Keratinocyte (primary cell): ENCODE measurements around the gene DPH1. TPM values are rescaled to one million over a fixed set of nuclear protein-coding genes. Genes with fewer than 3 reads are reported as not detected.

Experiments used
- DNase-seq: peaks from one replicate; pipeline ENCODE4 v3.0.0-alpha.2; 2011; ENCODE audit warnings: low read depth, missing footprints, low spot score
- FAIRE-seq: peaks from 2 replicates; lab custom pipeline; 2011; peaks lifted over from hg19 to GRCh38; lab: Jason Lieb, UNC
- H2AFZ ChIP-seq: 2 replicates; pipeline ENCODE4 v1.6.0; 2012; ENCODE audit warnings: low read length, control low read depth, inconsistent platforms; ENCODE audit not compliant: control insufficient read depth
- H3K27ac ChIP-seq: 2 replicates; pipeline ENCODE4 v1.5.1; 2011; ENCODE audit warnings: low read length; ENCODE audit not compliant: control insufficient read depth, insufficient read depth
- H3K27me3 ChIP-seq: 3 replicates; pipeline ENCODE4 v1.6.0; 2011; ENCODE audit warnings: low read length; ENCODE audit not compliant: control insufficient read depth, insufficient read depth; ENCODE audit errors: extremely low read depth
- H3K36me3 ChIP-seq, 2 experiments: 2 replicates in 1 of 2; 3 replicates in 1 of 2; pipeline ENCODE4 v1.5.1; 2011; ENCODE audit warnings: low read length in 2 of 2, mild to moderate bottlenecking in 1 of 2; ENCODE audit not compliant: control insufficient read depth in 2 of 2, insufficient read depth in 2 of 2; ENCODE audit errors: extremely low read depth in 1 of 2
- H3K4me1 ChIP-seq: 3 replicates; pipeline ENCODE4 v1.5.1; 2011; ENCODE audit warnings: low read length; ENCODE audit not compliant: control insufficient read depth, insufficient read depth; ENCODE audit errors: extremely low read depth
- H3K4me2 ChIP-seq: 3 replicates; pipeline ENCODE4 v1.6.0; 2011; ENCODE audit warnings: low read depth, low read length; ENCODE audit not compliant: control insufficient read depth, insufficient read depth; ENCODE audit errors: extremely low read depth
- H3K4me3 ChIP-seq, 3 experiments: fragments of 200-600 bp in 1 of 3; sonication (generic) in 1 of 3; 2 replicates in 2 of 3; 3 replicates in 1 of 3; pipeline ENCODE4 v1.5.1; 2011 to 2016; ENCODE audit warnings: low read length in 3 of 3, mild to moderate bottlenecking in 3 of 3, control low read depth in 2 of 3, inconsistent platforms in 1 of 3, low read depth in 1 of 3, mixed read lengths in 1 of 3, mixed run types in 1 of 3, moderate library complexity in 1 of 3; ENCODE audit not compliant: control insufficient read depth in 2 of 3, insufficient read depth in 2 of 3; ENCODE audit errors: extremely low read depth in 1 of 3
- H3K79me2 ChIP-seq: 2 replicates; pipeline ENCODE4 v1.6.0; 2012; ENCODE audit warnings: low read length; ENCODE audit not compliant: control insufficient read depth, insufficient read depth
- H3K9ac ChIP-seq: 3 replicates; pipeline ENCODE4 v1.6.0; 2011; ENCODE audit warnings: low read length; ENCODE audit not compliant: control insufficient read depth, insufficient read depth; ENCODE audit errors: extremely low read depth
- H3K9me1 ChIP-seq: 3 replicates; pipeline ENCODE4 v1.6.0; 2011; ENCODE audit warnings: low read length; ENCODE audit not compliant: control insufficient read depth, insufficient read depth; ENCODE audit errors: extremely low read depth
- H3K9me3 ChIP-seq: 2 replicates; pipeline ENCODE4 v1.5.1; 2012; ENCODE audit warnings: low read depth, low read length; ENCODE audit not compliant: control insufficient read depth
- H4K20me1 ChIP-seq: 3 replicates; pipeline ENCODE4 v1.6.0; 2011; ENCODE audit warnings: low read length; ENCODE audit not compliant: control insufficient read depth, insufficient read depth; ENCODE audit errors: extremely low read depth
- EZH2 ChIP-seq: IDR thresholded peaks from one replicate; pipeline ENCODE4 v1.6.1; 2012; ENCODE audit warnings: inconsistent platforms, mild to moderate bottlenecking, low read length, moderate library complexity
- dilution Hi-C: fragments of 300-500 bp; cut with MboI; formaldehyde crosslinking; loops from one replicate; pipeline ENCODE4 v1.7.0; 2020; ENCODE audit warnings: low sequenced_read_pairs; ENCODE audit not compliant: extremely low pct_ligation_motif_present
- polyA plus RNA-seq, 5 experiments: library from polyadenylated mRNA; depleted of rRNA in 3 of 5; stranded (reverse) in 3 of 5; stranded (forward) in 1 of 5; unstranded in 1 of 5; fragments of >200 nt; gene quantifications; 1 replicate in 1 of 5; 2 replicates in 3 of 5; 3 replicates in 1 of 5; pipeline versions ENCODE4 v1.2.1 to v1.2.3, GENCODE V29; 2011 to 2012; ENCODE audit warnings: missing spikeins in 2 of 5, low read depth in 1 of 5, low replicate concordance in 1 of 5
- TF ChIP-seq, protein P1 (sequence below), 3 experiments: IDR thresholded peaks in 1 of 3; conservative IDR thresholded peaks in 1 of 3; optimal IDR thresholded peaks in 1 of 3; 2 replicates in 2 of 3; 3 replicates in 1 of 3; pipeline versions ENCODE3 to v1.5.1; 2011; ENCODE audit warnings: low read length in 3 of 3, mild to moderate bottlenecking in 3 of 3, moderate library complexity in 2 of 3, control low read depth in 1 of 3, inconsistent platforms in 1 of 3; ENCODE audit not compliant: insufficient read depth in 2 of 3; ENCODE audit errors: extremely low read depth in 1 of 3

Gene DPH1
- polyA plus RNA-seq, 1 donor (not counting 4 experiments of a cell fraction or from before 2014, with no cell fraction given), result 18.9 TPM

- dilution Hi-C loops, result no loop called here
- Histone ChIP-seq H3K9ac (no peak overlapping the region), H3K36me3 (peaks cover 0 to 5% of the 10 kb centered on the region in 2 experiments), H3K27me3 (no peaks in the 10 kb centered on the region), H3K27ac (no peak overlapping the region), H3K4me1 (peaks cover 17% of the 10 kb centered on the region), H3K9me3 (no peaks in the 10 kb centered on the region), H3K4me3 (no peak overlapping the region), H2AFZ (no peak overlapping the region), H3K9me1 (no peaks in the 10 kb centered on the region), H3K79me2 (no peaks in the 10 kb centered on the region), H4K20me1 (no peaks in the 10 kb centered on the region), H3K4me2 (no peak overlapping the region)
- TF ChIP-seq EZH2, result no peak
- TF ChIP-seq, protein P1, sequence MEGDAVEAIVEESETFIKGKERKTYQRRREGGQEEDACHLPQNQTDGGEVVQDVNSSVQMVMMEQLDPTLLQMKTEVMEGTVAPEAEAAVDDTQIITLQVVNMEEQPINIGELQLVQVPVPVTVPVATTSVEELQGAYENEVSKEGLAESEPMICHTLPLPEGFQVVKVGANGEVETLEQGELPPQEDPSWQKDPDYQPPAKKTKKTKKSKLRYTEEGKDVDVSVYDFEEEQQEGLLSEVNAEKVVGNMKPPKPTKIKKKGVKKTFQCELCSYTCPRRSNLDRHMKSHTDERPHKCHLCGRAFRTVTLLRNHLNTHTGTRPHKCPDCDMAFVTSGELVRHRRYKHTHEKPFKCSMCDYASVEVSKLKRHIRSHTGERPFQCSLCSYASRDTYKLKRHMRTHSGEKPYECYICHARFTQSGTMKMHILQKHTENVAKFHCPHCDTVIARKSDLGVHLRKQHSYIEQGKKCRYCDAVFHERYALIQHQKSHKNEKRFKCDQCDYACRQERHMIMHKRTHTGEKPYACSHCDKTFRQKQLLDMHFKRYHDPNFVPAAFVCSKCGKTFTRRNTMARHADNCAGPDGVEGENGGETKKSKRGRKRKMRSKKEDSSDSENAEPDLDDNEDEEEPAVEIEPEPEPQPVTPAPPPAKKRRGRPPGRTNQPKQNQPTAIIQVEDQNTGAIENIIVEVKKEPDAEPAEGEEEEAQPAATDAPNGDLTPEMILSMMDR (optimal IDR thresholded peaks at IDR 0.05 in 1 of 3, IDR thresholded peaks at IDR 0.05 in 1 of 3, conservative IDR thresholded peaks at IDR 0.05 in 1 of 3; ENCODE audit: extremely low read depth in 1 of 3, insufficient read depth in 2 of 3, low read length in 3 of 3), result no peak
- no peak for DNase-seq
- FAIRE-seq, result no peak
Observed at GRCh38 chr17:2009737-2010136, 20.2 kb upstream of the DPH1 start.

GRCh38 chr17:2011411-2012371, 18.3 kb upstream of the DPH1 start:
- peak; percentile 90 for FAIRE-seq
- Histone ChIP-seq H3K79me2 (no peaks in the 10 kb centered on the region), H3K4me2 (peak overlapping the region; percentile 83), H3K4me1 (peaks cover 21% of the 10 kb centered on the region), H3K9me1 (no peaks in the 10 kb centered on the region), H3K36me3 (peaks cover 0 to 5% of the 10 kb centered on the region in 2 experiments), H3K27ac (peak overlapping the region; percentile 34), H3K9ac (peak overlapping the region; percentile 26), H2AFZ (peak overlapping the region; percentile 55), H4K20me1 (no peaks in the 10 kb centered on the region), H3K9me3 (no peaks in the 10 kb centered on the region), H3K27me3 (no peaks in the 10 kb centered on the region), H3K4me3 (peak overlapping the region in 2 of 3 experiments; percentile 5 to 23)
- dilution Hi-C loops, result no loop called here
- DNase-seq, result no peak
- no peak for TF ChIP-seq EZH2
- TF ChIP-seq, protein P1 (optimal IDR thresholded peaks at IDR 0.05 in 1 of 3, IDR thresholded peaks at IDR 0.05 in 1 of 3, conservative IDR thresholded peaks at IDR 0.05 in 1 of 3; ENCODE audit: extremely low read depth in 1 of 3, insufficient read depth in 2 of 3, low read length in 3 of 3), result no peak
